ENCODE results near the gene SERPINA12.
"Not testable (repeated sequence)": the region's sequence is repeated elsewhere in the genome, so short reads cannot be mapped to it uniquely, and the experiment has no call there.

The SERPINA12 gene

GRCh38 chr14:94535506-94535905 is 26.2 kb upstream of the SERPINA12 start:
- no peak for DNase-seq

GRCh38 chr14:94532447-94532846 is 23.2 kb upstream of the SERPINA12 start:
- DNase-seq = no peak

GRCh38 chr14:94531187-94531586 is 21.9 kb upstream of the SERPINA12 start:
- no peak for DNase-seq

GRCh38 chr14:94524093-94524492 is 14.8 kb upstream of the SERPINA12 start:
- DNase-seq = no peak

- DNase-seq = no peak
Observed at GRCh38 chr14:94523265-94523664, 14.0 kb upstream of the SERPINA12 start.

- DNase-seq = no peak
Observed at GRCh38 chr14:94522115-94522724, 13.0 kb upstream of the SERPINA12 start.

- DNase-seq = no peak
Observed at GRCh38 chr14:94521375-94522114, 12.3 kb upstream of the SERPINA12 start.

GRCh38 chr14:94517641-94518257 is 8.5 kb upstream of the SERPINA12 start:
- DNase-seq = no peak

GRCh38 chr14:94517248-94517640 is 8.0 kb upstream of the SERPINA12 start:
- DNase-seq = no peak

- no peak for DNase-seq
Observed at GRCh38 chr14:94515856-94516255, 6.6 kb upstream of the SERPINA12 start.

- DNase-seq = no peak
Observed at GRCh38 chr14:94515426-94515825, 6.2 kb upstream of the SERPINA12 start.

GRCh38 chr14:94514351-94514750 is 5.1 kb upstream of the SERPINA12 start:
- no peak for DNase-seq

GRCh38 chr14:94510481-94510880 is 1.2 kb upstream of the SERPINA12 start:
- DNase-seq = not testable (repeated sequence)

GRCh38 chr14:94505641-94506040 is 3.6 kb downstream of the SERPINA12 start:
- no peak for DNase-seq

GRCh38 chr14:94505206-94505605 is 4.1 kb downstream of the SERPINA12 start:
- DNase-seq = no peak

- no peak for DNase-seq
Observed at GRCh38 chr14:94501588-94502516, 7.4 kb downstream of the SERPINA12 start.

GRCh38 chr14:94500264-94500663 is 9.0 kb downstream of the SERPINA12 start:
- DNase-seq = no peak

- DNase-seq = no peak
Observed at GRCh38 chr14:94499673-94500072, 9.6 kb downstream of the SERPINA12 start.

GRCh38 chr14:94498215-94498614 is 11.1 kb downstream of the SERPINA12 start:
- DNase-seq = no peak

GRCh38 chr14:94494085-94494484 is 15.2 kb downstream of the SERPINA12 start:
- DNase-seq = no peak

- peak; percentile 9 for DNase-seq
Observed at GRCh38 chr14:94491511-94491910, 17.8 kb downstream of the SERPINA12 start.

GRCh38 chr14:94489336-94489735 is 19.9 kb downstream of the SERPINA12 start:
- DNase-seq = no peak

- DNase-seq = no peak
Observed at GRCh38 chr14:94486883-94487282, 22.4 kb downstream of the SERPINA12 start.

Measured in fibroblast of skin of right quadriceps (primary cell).